ENCODE results near the gene UBASH3B.

GRCh38 chr11:122791836-122792235 is 136.3 kb downstream of the UBASH3B start:
- no peak for TF ChIP-seq POLR2A (IDR thresholded peaks at IDR 0.05)
- TF ChIP-seq, protein P1, sequence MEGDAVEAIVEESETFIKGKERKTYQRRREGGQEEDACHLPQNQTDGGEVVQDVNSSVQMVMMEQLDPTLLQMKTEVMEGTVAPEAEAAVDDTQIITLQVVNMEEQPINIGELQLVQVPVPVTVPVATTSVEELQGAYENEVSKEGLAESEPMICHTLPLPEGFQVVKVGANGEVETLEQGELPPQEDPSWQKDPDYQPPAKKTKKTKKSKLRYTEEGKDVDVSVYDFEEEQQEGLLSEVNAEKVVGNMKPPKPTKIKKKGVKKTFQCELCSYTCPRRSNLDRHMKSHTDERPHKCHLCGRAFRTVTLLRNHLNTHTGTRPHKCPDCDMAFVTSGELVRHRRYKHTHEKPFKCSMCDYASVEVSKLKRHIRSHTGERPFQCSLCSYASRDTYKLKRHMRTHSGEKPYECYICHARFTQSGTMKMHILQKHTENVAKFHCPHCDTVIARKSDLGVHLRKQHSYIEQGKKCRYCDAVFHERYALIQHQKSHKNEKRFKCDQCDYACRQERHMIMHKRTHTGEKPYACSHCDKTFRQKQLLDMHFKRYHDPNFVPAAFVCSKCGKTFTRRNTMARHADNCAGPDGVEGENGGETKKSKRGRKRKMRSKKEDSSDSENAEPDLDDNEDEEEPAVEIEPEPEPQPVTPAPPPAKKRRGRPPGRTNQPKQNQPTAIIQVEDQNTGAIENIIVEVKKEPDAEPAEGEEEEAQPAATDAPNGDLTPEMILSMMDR (IDR thresholded peaks at IDR 0.05), result no peak
